ENCODE measurements around the gene CHD1.
A peak's percentile ranks its signal among the peaks of the same experiment; 100 is the strongest.

Gene CHD1

GRCh38 chr5:98935206-98935605 is 6.4 kb upstream of the CHD1 start:
- no peak for DNase-seq

GRCh38 chr5:98934546-98934945 is 5.7 kb upstream of the CHD1 start:
- no peak for DNase-seq

GRCh38 chr5:98933445-98934072 is 4.8 kb upstream of the CHD1 start:
- peak in 1 of 2 donors; percentile 33 for DNase-seq

- no peak for DNase-seq
Measured at GRCh38 chr5:98930972-98931762, 2.4 kb upstream of the CHD1 start.

GRCh38 chr5:98929710-98930298 is 997 bp upstream of the CHD1 start:
- peak; percentile 91 to 93 for DNase-seq

GRCh38 chr5:98927989-98928872 is 576 bp downstream of the CHD1 start:
- DNase-seq, result peak; percentile 39 to 75

- peak; percentile 60 to 64 for DNase-seq
Measured at GRCh38 chr5:98927242-98927988, 1.4 kb downstream of the CHD1 start.

GRCh38 chr5:98923966-98924365 is 4.8 kb downstream of the CHD1 start:
- no peak for DNase-seq

GRCh38 chr5:98921947-98922505 is 6.8 kb downstream of the CHD1 start:
- no peak for DNase-seq

- no peak for DNase-seq
Measured at GRCh38 chr5:98917433-98917832, 11.4 kb downstream of the CHD1 start.

- DNase-seq, result no peak
Measured at GRCh38 chr5:98916540-98916939, 12.3 kb downstream of the CHD1 start.

- no peak for DNase-seq
Measured at GRCh38 chr5:98913911-98914310, 14.9 kb downstream of the CHD1 start.

- DNase-seq, result no peak
Measured at GRCh38 chr5:98911280-98912040, 17.3 kb downstream of the CHD1 start.

- no peak for DNase-seq
Measured at GRCh38 chr5:98909363-98909762, 19.4 kb downstream of the CHD1 start.

- DNase-seq, result no peak
Measured at GRCh38 chr5:98907951-98908350, 20.9 kb downstream of the CHD1 start.

GRCh38 chr5:98906756-98907355 is 22.0 kb downstream of the CHD1 start:
- no peak for DNase-seq

- no peak for DNase-seq
Measured at GRCh38 chr5:98905857-98906688, 22.7 kb downstream of the CHD1 start.

- peak in 1 of 2 donors; percentile 18 for DNase-seq
Measured at GRCh38 chr5:98904780-98905179, 24.0 kb downstream of the CHD1 start.

- DNase-seq, result no peak
Measured at GRCh38 chr5:98902733-98903132, 26.1 kb downstream of the CHD1 start.

- DNase-seq, result no peak
Measured at GRCh38 chr5:98899456-98899855, 29.4 kb downstream of the CHD1 start.

Measured in activated CD4-positive, alpha-beta T cell treated with anti-CD3 and anti-CD28 coated beads for 4 hours (primary cell).